Astrocyte of the cerebellum (primary cell): ENCODE measurements around the gene PLD5.

ENCODE experiments used
- DNase-seq: peaks from one replicate; pipeline ENCODE4 v3.0.0-alpha.2; 2011; ENCODE audit warnings: low read depth
- H3K4me3 ChIP-seq: 2 replicates; pipeline ENCODE4 v1.5.1; 2011; ENCODE audit warnings: mild to moderate bottlenecking, low read depth, low read length, moderate library complexity
- in situ Hi-C: cut with HindIII; loops from 2 replicates; pipeline ENCODE4 v1.10.0; 2017; ENCODE audit warnings: low sequenced_read_pairs
- TF ChIP-seq, protein P1 (sequence below): IDR thresholded peaks from 2 replicates; pipeline ENCODE4 v1.5.1; 2012; ENCODE audit warnings: low read length, low read depth, moderate library complexity, mild to moderate bottlenecking; ENCODE audit errors: missing control alignments

PLD5 gene

GRCh38 chr1:242435200-242435599, 89.3 kb downstream of the PLD5 start:
- H3K4me3 ChIP-seq = no peak overlapping the region
- no peak for DNase-seq
- TF ChIP-seq, protein P1, sequence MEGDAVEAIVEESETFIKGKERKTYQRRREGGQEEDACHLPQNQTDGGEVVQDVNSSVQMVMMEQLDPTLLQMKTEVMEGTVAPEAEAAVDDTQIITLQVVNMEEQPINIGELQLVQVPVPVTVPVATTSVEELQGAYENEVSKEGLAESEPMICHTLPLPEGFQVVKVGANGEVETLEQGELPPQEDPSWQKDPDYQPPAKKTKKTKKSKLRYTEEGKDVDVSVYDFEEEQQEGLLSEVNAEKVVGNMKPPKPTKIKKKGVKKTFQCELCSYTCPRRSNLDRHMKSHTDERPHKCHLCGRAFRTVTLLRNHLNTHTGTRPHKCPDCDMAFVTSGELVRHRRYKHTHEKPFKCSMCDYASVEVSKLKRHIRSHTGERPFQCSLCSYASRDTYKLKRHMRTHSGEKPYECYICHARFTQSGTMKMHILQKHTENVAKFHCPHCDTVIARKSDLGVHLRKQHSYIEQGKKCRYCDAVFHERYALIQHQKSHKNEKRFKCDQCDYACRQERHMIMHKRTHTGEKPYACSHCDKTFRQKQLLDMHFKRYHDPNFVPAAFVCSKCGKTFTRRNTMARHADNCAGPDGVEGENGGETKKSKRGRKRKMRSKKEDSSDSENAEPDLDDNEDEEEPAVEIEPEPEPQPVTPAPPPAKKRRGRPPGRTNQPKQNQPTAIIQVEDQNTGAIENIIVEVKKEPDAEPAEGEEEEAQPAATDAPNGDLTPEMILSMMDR = no peak
- in situ Hi-C loops = no loop called here

GRCh38 chr1:242432491-242433095, 91.9 kb downstream of the PLD5 start:
- no peak for DNase-seq
- TF ChIP-seq, protein P1 = no peak
- in situ Hi-C loops = no loop called here
- no peak overlapping the region for H3K4me3 ChIP-seq

GRCh38 chr1:242431786-242432185, 92.7 kb downstream of the PLD5 start:
- TF ChIP-seq, protein P1 = no peak
- no peak for DNase-seq

GRCh38 chr1:242430956-242431355, 93.5 kb downstream of the PLD5 start:
- H3K4me3 ChIP-seq = no peak overlapping the region
- TF ChIP-seq, protein P1 = no peak
- in situ Hi-C loops = no loop called here
- DNase-seq = no peak

More at GRCh38 chr1:242431786-242432185, 92.7 kb downstream of the PLD5 start:
- H3K4me3 ChIP-seq = no peak overlapping the region
- in situ Hi-C loops = no loop called here

- no peak overlapping the region for H3K4me3 ChIP-seq
- in situ Hi-C loops = no loop called here
- TF ChIP-seq, protein P1 = no peak
- no peak for DNase-seq
Measured at GRCh38 chr1:242428399-242429190, 95.9 kb downstream of the PLD5 start.

- in situ Hi-C loops = no loop called here
- no peak for DNase-seq
- TF ChIP-seq, protein P1 = no peak
- H3K4me3 ChIP-seq = no peak overlapping the region
Measured at GRCh38 chr1:242427519-242427918, 97.0 kb downstream of the PLD5 start.
